Activated T-cell treated with anti-CD3 and anti-CD28 coated beads for 48 hours (primary cell): ENCODE data around the gene ACAA2.
"Not testable (repeated sequence)": the region's sequence is repeated elsewhere in the genome, so short reads cannot be mapped to it uniquely, and the experiment has no call there.

Experiments
- DNase-seq: peaks from one replicate; pipeline ENCODE4 v3.0.0-alpha.2; 2020; ENCODE audit warnings: low read depth

The ACAA2 gene

DNA sequence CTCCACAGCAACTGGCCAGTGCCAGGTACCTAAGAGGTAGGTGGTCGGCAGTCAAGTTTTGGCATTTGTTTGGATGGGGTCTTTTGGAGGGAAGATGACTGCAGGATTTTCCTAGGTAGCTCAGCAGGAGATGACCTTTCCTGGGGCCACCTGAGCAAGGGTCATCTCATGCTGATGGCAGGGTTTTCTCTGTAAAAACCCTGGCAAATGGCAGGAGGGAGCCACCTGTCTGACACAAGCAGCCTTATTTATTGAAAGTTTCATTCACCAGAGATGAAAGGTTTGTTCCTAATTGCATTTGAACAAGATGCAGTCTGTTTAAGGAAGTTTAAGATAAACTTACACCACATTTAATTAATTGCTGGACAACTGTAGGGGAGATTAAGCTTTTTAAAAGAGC is 31.6 kb upstream of the ACAA2 start:
- DNase-seq, result no peak

DNA sequence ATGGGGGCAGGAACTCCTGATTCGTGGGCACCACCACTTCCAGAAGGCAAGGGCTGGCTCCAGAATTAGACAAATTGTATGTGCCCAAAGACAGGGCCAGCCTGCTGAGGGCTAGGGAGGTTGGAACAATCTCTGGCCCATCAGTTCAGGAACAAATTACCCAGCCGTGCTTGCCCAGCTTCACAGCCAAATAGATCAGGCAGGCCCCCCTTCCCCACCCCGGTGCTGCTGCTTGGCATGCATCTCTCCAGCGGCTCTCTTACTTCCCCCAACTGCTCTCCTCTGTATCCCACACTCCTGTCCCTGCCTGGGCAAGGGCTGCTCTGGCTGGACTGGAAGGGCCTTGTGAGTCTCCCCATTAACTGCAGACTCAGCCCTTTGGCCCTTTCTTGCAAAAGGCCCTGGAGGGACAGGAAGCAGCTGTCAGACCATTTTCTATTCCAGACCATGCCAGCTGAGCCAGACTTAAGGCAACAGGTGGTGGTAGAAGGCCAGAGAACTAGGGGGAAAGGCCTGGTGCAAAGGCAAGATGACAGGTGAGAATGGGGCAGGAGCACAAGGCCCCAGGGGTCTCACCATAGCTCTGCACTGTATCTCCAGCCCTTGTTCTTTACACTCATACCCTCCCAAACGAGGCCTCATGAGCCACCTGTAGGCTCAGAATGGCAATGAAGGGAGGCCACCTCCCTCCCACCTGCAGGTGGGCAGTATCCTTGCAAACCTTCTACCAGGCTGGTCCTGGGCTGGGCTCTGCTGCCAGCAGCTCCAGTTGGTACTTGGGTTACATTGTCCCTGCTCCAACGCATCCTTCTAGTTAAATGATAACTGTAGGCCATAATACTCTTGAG is 30.7 kb upstream of the ACAA2 start:
- no peak for DNase-seq

DNA sequence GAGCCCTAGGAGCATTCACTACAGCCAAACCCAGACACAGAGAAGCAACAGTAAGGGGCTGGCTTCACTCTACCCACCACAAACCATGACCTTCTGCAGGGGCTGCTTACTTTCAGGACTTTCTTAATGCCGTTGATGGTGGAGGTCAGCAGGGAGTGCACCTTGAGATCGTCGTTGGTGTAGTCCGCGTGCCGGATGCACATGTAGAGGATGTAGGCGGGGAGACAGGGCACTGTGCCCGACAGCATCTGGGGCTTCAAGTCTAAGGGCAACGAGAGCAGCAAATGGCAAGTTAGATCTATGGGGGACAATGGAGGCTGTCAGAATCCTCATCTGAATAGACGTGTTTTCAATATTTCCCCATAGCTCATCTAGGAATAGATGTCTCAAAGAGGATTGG is 29.8 kb upstream of the ACAA2 start:
- no peak for DNase-seq

DNA sequence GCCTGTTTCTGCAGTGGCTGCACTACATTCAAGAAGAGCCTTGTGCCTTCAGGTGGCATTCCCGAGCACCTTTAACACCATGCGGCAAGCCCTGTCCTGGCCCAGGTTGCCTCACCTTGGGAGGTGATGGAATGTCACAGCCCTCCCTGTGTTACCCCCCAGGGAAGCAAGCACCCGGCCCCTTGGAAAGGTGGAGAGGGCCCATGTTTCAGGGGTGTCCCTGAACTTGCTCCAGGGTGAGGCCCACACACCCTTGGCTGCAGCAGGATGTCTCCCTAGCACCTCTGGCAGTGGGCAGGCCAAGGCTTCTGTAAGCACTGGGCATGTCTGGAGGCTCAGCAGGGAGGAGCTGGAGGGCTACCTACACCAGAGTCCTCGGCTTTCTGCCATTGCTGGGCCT is 29.3 kb upstream of the ACAA2 start:
- no peak for DNase-seq

DNA sequence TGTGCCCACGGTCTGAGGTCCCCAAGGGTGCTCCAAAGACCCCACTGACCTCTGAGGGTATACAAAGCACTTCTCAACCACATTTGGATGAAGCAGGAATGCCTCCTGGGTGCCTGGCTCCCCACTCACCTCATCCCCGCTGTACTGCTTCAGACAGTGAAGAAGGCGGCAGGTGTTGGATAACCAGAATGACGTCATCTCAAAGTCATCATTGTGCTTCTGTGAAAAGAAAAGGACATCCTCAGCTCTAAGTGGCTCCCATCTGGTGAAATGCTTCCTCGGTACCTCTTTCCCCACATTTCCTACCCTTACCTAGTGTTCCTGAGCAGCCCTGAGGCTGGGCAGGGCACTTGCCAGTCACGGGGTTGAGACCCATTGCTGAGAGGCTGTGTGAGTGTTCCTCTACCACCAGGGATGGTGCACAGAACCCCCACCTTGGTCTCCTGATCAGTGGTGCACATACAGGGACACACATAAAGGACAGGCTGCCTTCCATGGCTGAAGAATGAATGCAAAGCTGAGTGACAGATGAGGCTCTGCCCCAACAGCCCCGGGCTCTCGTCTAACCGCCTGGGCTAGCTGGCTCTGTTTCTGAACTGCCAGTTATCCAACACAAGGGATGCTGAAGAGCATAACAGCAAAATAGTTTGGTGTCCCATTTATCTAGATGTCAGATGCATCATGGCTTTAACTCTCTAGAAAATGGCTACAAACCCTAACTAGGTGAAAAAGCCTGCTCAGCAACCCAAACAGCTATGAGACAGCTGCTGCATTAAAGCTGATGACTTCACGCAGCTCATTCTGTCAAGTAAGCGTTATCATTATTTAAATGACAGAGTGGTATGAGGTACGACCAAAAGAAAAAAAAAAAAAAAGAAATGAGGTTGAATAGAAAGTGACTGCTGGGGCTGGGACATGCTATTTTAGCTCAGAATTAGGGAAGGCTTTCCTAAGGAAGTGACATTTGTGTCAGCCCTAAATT is 28.2 kb upstream of the ACAA2 start:
- DNase-seq, result no peak

DNA sequence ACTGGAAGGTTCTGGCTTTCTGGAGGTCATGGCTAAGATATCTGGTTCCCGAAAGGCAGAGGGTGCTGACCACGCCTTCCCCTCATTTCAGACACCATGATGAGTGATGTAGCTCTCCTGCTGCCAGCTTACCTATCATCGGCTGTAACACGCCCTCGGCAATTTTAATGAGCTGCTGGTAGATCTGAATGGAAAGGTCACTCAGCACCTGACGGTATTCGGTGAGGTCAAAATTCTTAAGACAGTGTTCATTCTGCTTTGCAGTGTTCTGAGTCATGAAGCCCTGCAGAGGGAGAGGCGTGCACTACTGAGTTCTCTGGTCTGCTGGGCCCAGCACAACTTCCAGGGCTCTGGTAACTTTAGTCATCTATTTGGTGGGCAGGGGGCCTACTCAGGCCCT is 25.7 kb upstream of the ACAA2 start:
- DNase-seq, result no peak

DNA sequence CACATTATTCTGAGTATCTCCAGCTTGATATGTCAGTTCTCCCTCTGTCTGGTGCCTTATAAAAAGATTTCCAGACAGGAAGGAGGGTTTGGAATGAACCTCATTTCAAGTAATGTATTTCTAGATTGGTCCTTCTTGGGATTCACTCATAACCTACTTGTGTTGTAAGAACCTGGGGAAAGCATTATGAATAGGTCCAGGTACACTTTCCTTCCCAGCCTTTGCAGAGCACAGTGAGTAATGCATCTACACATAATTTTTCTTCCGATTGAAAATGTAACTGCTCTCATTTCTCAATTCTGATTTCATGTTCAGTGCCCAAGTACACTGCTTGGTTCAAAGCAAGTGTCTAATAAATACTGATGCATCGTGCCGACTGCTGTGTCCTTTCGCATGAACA is 25.0 kb upstream of the ACAA2 start:
- no peak for DNase-seq

DNA sequence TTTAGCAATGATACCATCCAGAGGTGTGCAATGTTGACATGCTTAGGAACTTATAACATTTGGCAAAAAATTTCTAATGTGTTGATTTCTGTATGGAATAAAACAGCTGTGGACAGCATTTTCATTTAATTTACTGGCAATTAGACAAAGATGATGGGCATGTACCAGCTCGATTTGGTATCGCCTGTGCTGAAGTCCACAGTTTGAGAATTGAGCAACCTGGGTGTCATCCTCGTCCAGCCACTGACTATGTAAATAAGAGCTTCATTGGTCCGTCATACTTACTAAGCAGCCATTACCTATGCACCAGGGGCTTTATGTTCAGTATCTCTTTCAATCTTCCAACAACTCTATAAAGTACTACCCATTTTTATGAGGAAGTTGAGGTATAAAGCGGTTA is 24.6 kb upstream of the ACAA2 start:
- no peak for DNase-seq

DNA sequence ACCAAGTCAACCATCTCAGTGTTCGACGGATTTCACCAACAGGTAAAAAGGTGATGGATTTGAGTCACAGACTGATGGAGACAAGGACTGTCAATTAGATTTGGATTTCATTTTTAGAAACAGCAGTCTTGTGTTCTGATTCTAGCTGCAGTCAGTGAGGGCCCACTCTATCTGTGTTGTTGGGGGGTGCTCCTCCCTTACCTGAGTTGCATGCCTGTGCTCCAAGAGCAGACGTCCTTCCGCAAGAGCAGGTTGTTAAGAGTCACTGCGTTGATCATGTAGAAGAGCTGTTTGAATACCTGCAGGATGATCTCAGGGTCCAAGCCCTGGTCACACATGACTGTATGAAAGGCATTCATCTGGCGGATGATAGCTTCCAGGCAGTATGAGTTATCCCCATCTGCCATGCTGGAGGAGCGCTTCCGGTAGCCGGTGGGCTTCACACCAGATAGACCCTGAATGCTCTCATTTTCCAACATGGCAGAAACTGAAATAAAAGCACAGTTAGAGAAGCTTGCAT is 24.0 kb upstream of the ACAA2 start:
- not testable (repeated sequence) for DNase-seq

DNA sequence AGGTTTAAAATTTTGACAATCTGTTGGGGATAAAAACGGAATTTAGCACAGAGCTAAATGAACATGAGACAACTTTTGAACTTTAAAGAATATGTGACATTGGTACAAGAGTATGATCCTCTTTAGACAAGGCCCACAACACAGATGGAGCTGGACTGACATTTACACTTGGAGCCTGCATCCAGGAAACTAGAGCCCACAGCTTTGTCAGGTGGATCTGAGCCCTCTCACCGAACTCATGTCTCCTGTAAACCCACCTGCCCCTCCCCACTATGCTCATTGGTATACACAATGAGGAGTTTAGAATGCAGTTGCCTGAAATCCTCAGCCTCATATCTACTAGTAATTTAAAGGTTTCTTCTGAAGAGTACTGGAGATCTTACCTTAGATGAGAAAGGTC is 22.1 kb upstream of the ACAA2 start:
- DNase-seq, result no peak

DNA sequence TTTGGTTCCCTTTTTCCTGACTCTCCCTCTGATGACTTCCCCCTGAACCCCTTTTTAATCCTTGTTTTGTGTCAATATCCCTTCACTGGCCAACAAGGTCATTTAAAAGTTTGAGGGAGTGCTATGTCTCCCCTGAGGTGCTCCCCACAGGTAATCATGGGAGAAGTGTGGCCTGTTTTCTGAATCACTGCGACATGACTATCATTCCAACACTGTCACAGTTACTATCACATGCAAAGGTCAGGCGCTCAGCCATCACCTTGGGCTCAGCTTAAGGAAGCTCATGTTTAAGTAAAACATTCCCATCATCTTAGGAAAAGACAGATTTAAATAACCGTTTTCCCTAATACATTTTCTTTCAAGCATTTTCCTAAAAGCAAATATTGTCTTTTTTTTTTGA is 20.9 kb upstream of the ACAA2 start:
- no peak for DNase-seq

DNA sequence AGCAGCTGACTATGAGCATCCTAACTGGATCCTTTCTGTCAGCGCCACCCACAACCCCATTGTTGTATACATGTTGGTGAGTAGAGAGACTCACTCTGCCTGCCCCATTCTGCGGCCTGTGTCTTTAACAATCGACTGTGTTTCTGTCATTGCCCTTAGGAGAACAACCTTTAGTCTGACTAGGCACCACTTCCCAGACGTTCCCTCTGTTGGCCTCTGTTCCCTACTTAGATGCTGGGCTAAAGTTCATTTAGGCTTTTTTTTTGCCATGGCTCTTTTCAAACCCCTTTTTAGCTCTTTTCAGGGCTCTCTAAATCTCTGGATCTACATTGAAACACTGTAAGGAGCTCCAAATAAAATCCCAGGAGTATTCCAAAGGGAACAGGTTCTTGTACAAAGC is 20.5 kb upstream of the ACAA2 start:
- DNase-seq, result no peak

DNA sequence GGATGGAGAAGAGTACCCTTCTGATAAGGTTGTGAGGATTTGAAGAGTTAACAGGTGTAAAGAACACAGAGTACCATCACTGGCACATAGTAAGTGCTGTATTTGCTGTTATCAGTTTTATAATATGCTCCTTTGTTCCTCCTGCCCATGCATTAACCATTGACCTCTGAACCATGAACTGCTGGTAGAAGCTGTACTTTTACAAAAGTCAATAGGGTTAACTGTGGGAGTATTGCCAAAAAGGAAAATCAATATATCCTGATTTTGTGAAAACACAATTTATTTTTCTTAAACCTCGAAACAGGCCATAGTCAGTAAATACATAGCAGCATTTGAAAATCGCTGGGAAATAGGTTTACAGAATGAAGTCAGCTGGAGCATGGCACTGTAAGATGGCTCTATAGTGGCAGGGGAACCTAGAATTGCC is 18.9 kb upstream of the ACAA2 start:
- no peak for DNase-seq

DNA sequence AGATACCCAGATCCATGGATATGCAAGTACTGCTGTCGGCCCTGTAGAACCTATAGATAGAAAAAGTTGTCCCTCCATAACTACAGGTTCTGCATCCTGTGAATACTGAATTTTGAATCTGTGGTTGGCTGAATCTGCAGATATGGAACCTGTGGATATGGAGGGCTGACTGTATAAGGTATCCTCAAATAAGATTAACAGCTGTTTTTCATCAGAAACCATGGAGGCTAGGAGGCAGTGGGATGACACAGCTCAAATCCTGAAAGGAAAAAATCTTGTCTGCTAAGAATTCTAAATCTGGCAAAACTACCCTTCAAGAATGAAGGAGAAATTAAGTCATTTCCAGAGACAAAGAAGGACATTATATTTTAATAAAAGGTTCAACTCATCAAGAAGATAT is 14.7 kb upstream of the ACAA2 start:
- no peak for DNase-seq

DNA sequence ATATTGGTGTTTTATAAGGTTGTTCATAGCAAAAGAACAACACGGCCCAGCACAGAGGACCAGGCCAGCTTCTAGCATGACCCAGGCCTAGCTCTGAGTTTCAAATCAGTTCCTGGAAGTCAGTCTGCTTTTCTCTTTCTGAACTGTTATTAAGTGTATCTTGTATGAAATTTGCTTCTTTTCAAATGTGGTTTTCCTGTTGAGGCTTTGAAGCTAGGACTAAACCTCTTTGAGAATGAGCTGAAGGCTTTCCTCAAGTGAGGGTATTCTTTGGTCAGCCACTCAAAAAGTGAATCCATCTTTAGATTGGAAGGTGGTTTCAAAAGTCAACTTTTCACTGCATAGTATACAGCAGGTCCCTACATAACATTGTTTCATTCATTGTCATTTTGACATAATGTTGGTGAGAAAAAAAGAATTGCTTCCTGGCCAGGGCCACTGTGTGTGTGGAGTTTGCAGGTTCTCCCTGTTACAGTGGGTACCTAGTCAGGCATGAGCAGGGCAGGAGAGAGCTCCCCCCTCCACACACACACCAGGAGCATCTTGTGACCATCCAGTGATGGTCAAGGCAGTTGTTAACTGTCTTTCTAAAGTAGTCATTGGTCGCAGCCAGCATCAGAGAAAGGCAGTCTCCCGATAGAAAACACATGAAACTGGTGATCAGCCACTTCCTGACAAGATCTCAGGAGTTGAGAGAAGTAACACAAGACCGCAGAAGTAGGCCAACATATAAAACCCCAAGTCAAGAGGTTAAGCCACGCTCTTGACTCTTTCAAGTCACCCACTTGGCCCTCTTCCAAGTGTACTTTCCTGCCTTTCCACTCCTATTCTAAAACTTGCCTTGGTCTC is 6.7 kb upstream of the ACAA2 start:
- DNase-seq, result no peak

DNA sequence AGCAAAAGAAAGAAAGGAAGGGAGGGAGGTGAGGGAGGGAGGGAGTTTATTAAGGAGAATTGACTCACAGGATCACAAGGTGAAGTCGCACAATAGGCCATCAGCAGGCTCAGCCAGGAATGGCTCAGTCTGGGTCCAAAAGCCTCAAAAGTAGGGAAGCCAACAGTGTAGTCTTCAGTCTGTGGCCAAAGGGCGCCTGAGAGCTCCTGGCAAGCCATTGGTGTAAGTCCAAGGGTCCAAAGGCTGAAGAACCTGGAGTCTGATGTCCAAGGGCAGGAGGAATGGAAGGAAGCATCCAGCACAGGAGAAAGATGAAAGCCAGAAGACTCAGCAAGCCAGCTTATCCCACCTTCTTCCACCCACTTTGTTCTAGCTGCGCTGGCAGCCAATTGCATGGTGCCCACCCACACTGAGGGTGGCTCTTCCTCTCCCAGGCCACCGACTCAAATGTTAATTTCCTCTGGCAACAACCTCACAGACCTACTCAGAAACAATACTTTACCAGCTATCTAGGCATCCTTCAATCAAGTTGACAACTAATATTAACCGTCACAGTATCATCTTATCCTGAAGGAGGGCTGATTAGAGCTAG is 5.8 kb upstream of the ACAA2 start:
- DNase-seq, result no peak

DNA sequence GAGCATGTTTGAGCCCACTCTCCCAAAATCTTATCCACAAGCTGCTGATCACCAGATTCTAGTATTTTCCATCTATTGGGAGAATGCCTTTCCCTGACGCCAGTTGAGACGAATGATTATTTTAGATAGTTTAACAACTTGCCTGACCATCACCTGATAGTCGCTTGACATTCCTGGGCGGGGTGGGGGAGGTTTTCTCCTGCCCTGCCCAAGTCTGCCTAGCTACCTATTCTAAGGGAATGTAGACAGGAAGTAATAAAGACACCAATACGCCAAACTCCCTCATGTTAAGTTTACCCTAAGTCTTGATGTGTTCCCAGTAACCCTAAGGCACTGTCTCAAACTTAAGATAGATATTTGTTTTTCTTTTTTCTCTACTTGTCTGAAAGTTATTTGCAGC is 4.6 kb upstream of the ACAA2 start:
- no peak for DNase-seq

DNA sequence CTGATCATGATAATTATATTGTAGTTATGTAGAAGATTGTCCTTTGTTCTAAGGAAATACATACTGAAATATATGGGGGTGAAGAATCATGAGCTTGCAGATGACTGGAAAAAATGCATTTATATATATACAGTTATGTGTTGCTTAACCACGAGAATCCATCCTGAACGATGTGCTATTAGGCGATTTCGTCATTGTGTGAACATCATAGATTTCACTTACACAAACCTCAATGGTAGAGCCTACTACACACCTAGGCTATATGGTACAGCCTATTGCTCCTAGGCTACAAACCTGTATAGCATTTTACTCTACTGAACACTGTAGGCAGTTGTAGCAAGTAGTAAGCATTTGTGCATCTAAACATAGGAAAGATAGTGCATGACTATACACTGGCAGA is 2.6 kb upstream of the ACAA2 start:
- DNase-seq, result no peak

DNA sequence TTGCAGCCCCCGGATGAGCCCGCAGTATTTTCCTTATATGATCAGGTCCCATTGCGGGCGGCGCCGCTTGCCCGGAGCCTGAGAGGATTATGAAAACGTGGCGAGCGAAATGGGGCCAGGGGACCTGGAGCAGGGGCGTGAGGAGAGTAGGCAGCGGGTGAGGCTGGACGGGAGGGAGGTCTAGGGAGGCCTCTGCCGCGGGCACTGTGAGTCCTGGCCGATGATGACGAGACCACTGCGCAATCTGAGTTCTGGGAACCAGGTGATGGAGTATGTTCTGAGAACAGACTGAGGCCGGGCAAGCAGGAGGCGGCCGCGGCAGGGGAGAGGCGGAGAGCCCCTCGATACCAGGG is 790 bp upstream of the ACAA2 start:
- DNase-seq, result peak; percentile 44

DNA sequence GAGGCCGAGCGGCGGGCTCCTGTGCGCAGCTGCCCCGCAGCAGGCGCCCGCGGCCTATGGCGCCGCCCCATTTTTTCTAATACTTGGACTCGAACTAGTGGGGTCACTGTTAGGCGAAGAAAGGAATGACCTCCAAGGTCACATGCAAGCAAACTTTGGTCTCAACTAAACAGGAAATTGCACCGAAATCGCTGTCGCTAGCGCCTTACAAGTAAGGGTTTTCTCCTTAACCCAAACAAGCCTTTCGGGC is 339 bp downstream of the ACAA2 start:
- no peak for DNase-seq

DNA sequence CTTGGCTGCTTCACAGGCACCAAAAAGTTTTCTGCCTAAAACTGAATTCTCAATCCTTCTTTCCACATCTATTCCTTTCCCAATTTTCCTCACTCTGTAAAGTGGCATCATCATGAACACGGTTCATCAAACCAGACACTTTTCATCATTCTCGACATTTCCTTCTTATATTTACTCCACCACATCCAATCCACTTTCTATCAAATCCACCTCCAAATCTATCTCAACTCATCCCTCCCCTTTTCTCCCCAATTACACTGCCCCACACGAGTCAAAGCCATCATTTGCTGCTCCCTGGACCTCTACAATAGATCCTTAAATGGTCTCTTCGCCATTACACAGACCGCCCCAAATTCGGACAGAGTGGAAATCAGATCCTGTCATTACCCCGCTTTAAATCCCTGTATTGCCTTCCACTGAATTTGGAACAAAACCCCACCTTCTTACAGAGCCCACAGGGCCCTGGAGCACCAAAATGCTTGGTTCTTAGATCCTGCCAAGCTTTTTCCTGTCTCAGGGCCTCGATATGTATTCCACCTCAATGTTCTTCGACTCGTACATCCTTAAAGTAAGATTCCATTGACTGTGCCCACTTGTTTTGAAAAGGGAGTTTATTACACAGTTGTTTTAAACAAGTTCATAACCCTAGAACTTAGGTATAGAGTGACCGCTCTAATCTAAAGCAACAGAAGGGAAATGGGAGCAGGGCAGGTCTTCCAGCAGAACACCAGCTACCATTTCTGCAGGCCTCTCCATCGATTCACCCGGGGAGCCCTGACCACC is 856 bp downstream of the ACAA2 start:
- DNase-seq, result no peak
